ENCODE results near the gene WDR76.

Gene WDR76

DNA sequence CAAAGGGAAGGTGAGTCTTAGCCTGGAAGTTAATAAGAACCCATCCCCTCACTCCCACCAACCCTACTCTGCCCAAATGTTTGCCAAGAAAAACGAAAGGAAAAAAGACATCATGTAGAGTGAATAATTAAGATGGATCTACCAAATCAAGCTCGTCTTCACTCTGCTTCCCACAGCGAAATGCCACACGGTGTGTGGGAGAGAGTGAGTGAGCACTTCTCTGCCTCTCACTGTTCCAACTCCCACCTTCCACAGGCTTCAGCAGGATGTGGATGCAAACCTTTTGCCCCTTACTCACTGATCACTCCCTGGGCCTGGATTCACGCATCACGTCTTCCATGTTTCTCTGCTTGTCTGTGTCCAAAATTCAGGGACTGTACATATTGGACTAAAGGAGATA, 85.4 kb downstream of the WDR76 start:
- CTCF ChIA-PET, result no interaction called here
- TF ChIP-seq TARDBP (IDR thresholded peaks at IDR 0.05), result no peak
- TF ChIP-seq LEF1 (IDR thresholded peaks at IDR 0.05; ENCODE audit: borderline replicate concordance), result no peak
- no peak for TF ChIP-seq FOXA1 (IDR thresholded peaks at IDR 0.05)
- TF ChIP-seq BHLHE40 (IDR thresholded peaks at IDR 0.05; ENCODE audit: borderline replicate concordance), result no peak
- TF ChIP-seq CTBP1 (IDR thresholded peaks at IDR 0.05; ENCODE audit: borderline replicate concordance), result no peak
- no peak for TF ChIP-seq HDGF (IDR thresholded peaks at IDR 0.05; ENCODE audit: borderline replicate concordance)
- no peak for TF ChIP-seq L3MBTL2 (conservative IDR thresholded peaks at IDR 0.05)
- no peak for TF ChIP-seq ZNF384 (IDR thresholded peaks at IDR 0.05)
- TF ChIP-seq ELF4 (IDR thresholded peaks at IDR 0.05), result no peak
- no peak for TF ChIP-seq NFRKB (IDR thresholded peaks at IDR 0.05)
- TF ChIP-seq SP1 (IDR thresholded peaks at IDR 0.05), result no peak
- TF ChIP-seq ARNT (IDR thresholded peaks at IDR 0.05), result no peak
- no peak for TF ChIP-seq FOXM1 (IDR thresholded peaks at IDR 0.05; ENCODE audit: borderline replicate concordance)
- TF ChIP-seq, protein P1, sequence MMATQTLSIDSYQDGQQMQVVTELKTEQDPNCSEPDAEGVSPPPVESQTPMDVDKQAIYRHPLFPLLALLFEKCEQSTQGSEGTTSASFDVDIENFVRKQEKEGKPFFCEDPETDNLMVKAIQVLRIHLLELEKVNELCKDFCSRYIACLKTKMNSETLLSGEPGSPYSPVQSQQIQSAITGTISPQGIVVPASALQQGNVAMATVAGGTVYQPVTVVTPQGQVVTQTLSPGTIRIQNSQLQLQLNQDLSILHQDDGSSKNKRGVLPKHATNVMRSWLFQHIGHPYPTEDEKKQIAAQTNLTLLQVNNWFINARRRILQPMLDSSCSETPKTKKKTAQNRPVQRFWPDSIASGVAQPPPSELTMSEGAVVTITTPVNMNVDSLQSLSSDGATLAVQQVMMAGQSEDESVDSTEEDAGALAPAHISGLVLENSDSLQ (IDR thresholded peaks at IDR 0.05), result no peak
- DNase-seq (ENCODE audit: extremely low spot score), result no peak

GRCh38 chr15:43913026-43913780, 86.4 kb downstream of the WDR76 start:
- no peak for DNase-seq (ENCODE audit: extremely low spot score)
- ChIA-PET CTCF (interaction anchor here (0.6 to 1.4 kb wide), 3 partner anchors 9 to 135 kb away, joined by 3 read pairs; no protein-coding TSS in a partner anchor), POLR2A (no interaction called here)
- no peak for TF ChIP-seq BHLHE40 (IDR thresholded peaks at IDR 0.05; ENCODE audit: borderline replicate concordance)
- no peak for TF ChIP-seq SP1 (IDR thresholded peaks at IDR 0.05)
- TF ChIP-seq SUZ12 (IDR thresholded peaks at IDR 0.05), result no peak
- no peak for TF ChIP-seq FOXK2 (IDR thresholded peaks at IDR 0.05)
- no peak for TF ChIP-seq ELF4 (IDR thresholded peaks at IDR 0.05)
- TF ChIP-seq ARNT (IDR thresholded peaks at IDR 0.05), result no peak
- no peak for TF ChIP-seq LEF1 (IDR thresholded peaks at IDR 0.05; ENCODE audit: borderline replicate concordance)
- TF ChIP-seq L3MBTL2 (conservative IDR thresholded peaks at IDR 0.05), result no peak
- TF ChIP-seq, protein P1 (IDR thresholded peaks at IDR 0.05), result no peak
- no peak for TF ChIP-seq ZNF384 (IDR thresholded peaks at IDR 0.05)
- TF ChIP-seq FOXA1 (IDR thresholded peaks at IDR 0.05), result no peak
- TF ChIP-seq CTBP1 (IDR thresholded peaks at IDR 0.05; ENCODE audit: borderline replicate concordance), result no peak
- no peak for TF ChIP-seq TARDBP (IDR thresholded peaks at IDR 0.05)
- no peak for TF ChIP-seq NFRKB (IDR thresholded peaks at IDR 0.05)
- no peak for TF ChIP-seq FOXM1 (IDR thresholded peaks at IDR 0.05; ENCODE audit: borderline replicate concordance)
- no peak for TF ChIP-seq HDGF (IDR thresholded peaks at IDR 0.05; ENCODE audit: borderline replicate concordance)

More for the DNA sequence above, 85.4 kb downstream of the WDR76 start:
- POLR2A ChIA-PET, result no interaction called here

DNA sequence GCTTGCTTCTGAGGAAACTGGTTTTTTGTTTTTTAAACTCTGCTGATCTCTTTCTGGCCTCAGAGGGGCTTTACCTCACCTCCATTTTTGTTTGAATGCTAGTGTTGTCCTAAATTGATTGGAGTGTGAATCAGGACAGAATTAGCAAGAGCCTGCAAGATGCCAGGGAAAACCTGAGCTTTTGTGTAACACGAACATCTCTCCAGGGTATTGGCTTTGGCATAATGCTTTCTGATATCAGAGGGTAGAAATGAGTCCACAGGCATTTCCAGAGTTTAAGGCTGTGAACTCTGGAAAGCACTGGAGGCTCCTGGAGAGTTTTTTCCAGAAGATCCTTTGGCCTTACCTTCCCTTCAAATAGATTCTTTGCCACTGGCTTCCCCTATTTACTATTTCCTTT, 87.1 kb downstream of the WDR76 start:
- DNase-seq (ENCODE audit: extremely low spot score), result no peak
- no peak for TF ChIP-seq CTBP1 (IDR thresholded peaks at IDR 0.05; ENCODE audit: borderline replicate concordance)
- TF ChIP-seq BHLHE40 (IDR thresholded peaks at IDR 0.05; ENCODE audit: borderline replicate concordance), result no peak
- TF ChIP-seq FOXM1 (IDR thresholded peaks at IDR 0.05; ENCODE audit: borderline replicate concordance), result no peak
- TF ChIP-seq, protein P1 (IDR thresholded peaks at IDR 0.05), result no peak
- no peak for TF ChIP-seq HDGF (IDR thresholded peaks at IDR 0.05; ENCODE audit: borderline replicate concordance)
- TF ChIP-seq LEF1 (IDR thresholded peaks at IDR 0.05; ENCODE audit: borderline replicate concordance), result no peak
- no peak for TF ChIP-seq NFRKB (IDR thresholded peaks at IDR 0.05)
- TF ChIP-seq FOXK2 (IDR thresholded peaks at IDR 0.05), result no peak
- no peak for TF ChIP-seq TARDBP (IDR thresholded peaks at IDR 0.05)
- TF ChIP-seq FOXA1 (IDR thresholded peaks at IDR 0.05), result no peak
- TF ChIP-seq ZNF384 (IDR thresholded peaks at IDR 0.05), result no peak
- no peak for TF ChIP-seq ELF4 (IDR thresholded peaks at IDR 0.05)
- no peak for TF ChIP-seq SUZ12 (IDR thresholded peaks at IDR 0.05)
- no peak for TF ChIP-seq ARNT (IDR thresholded peaks at IDR 0.05)
- no peak for TF ChIP-seq SP1 (IDR thresholded peaks at IDR 0.05)
- no peak for TF ChIP-seq L3MBTL2 (conservative IDR thresholded peaks at IDR 0.05)
- ChIA-PET POLR2A (no interaction called here), CTCF (interaction anchor here (0.6 to 1.4 kb wide), 3 partner anchors 10 to 136 kb away, joined by 3 read pairs; no protein-coding TSS in a partner anchor)

GRCh38 chr15:43915631-43916325, 89.0 kb downstream of the WDR76 start:
- POLR2A ChIA-PET, result no interaction called here
- DNase-seq (ENCODE audit: extremely low spot score), result no peak
- TF ChIP-seq CTBP1 (IDR thresholded peaks at IDR 0.05; ENCODE audit: borderline replicate concordance), result no peak
- TF ChIP-seq BHLHE40 (IDR thresholded peaks at IDR 0.05; ENCODE audit: borderline replicate concordance), result no peak
- no peak for TF ChIP-seq TARDBP (IDR thresholded peaks at IDR 0.05)
- TF ChIP-seq SUZ12 (IDR thresholded peaks at IDR 0.05), result no peak
- TF ChIP-seq HDGF (IDR thresholded peaks at IDR 0.05; ENCODE audit: borderline replicate concordance), result no peak
- TF ChIP-seq SP1 (IDR thresholded peaks at IDR 0.05), result no peak
- no peak for TF ChIP-seq ELF4 (IDR thresholded peaks at IDR 0.05)
- no peak for TF ChIP-seq ZNF384 (IDR thresholded peaks at IDR 0.05)
- TF ChIP-seq LEF1 (IDR thresholded peaks at IDR 0.05; ENCODE audit: borderline replicate concordance), result no peak
- TF ChIP-seq NFRKB (IDR thresholded peaks at IDR 0.05), result no peak
- no peak for TF ChIP-seq FOXM1 (IDR thresholded peaks at IDR 0.05; ENCODE audit: borderline replicate concordance)
- TF ChIP-seq FOXA1 (IDR thresholded peaks at IDR 0.05), result no peak
- TF ChIP-seq, protein P1 (IDR thresholded peaks at IDR 0.05), result no peak
- no peak for TF ChIP-seq ARNT (IDR thresholded peaks at IDR 0.05)
- TF ChIP-seq L3MBTL2 (conservative IDR thresholded peaks at IDR 0.05), result no peak
- TF ChIP-seq FOXK2 (IDR thresholded peaks at IDR 0.05), result no peak
- CTCF ChIA-PET, result interaction anchor here (0.6 kb wide), 1 partner anchor 632 kb away, joined by 5 read pairs; no protein-coding TSS in a partner anchor
